H1 (cell line): ENCODE results near the gene VEZT. TPM values are rescaled to one million over a fixed set of nuclear protein-coding genes. Genes with fewer than 3 reads are reported as not detected.

Experiments
- CTCF ChIA-PET: fragments of 300-600 bp; sonication (Branson Sonifier 250); formaldehyde crosslinking; loops from one replicate; lab custom pipeline; 2021; ENCODE audit not compliant: partially characterized antibody; lab: Charles Lee
- POLR2A ChIA-PET: fragments of 300-600 bp; sonication (Branson Sonifier 250); formaldehyde crosslinking; loops from one replicate; lab custom pipeline; 2021; ENCODE audit warnings: inconsistent platforms; ENCODE audit not compliant: partially characterized antibody; lab: Charles Lee
- DNase-seq, 2 experiments: peaks; one replicate each; pipeline versions ENCODE4 v3.0.0 to v3.0.0-alpha.2; 2010 to 2022; ENCODE audit warnings: low spot score in 2 of 2, low read depth in 1 of 2, mixed read lengths in 1 of 2
- FAIRE-seq: peaks from 2 replicates; lab custom pipeline; 2011; peaks lifted over from hg19 to GRCh38; lab: Jason Lieb, UNC
- H2AFZ ChIP-seq: 2 replicates; pipeline ENCODE4 v1.8.1; 2012; ENCODE audit warnings: low read length, inconsistent platforms
- H2AK5ac ChIP-seq: 2 replicates; pipeline ENCODE4 v1.6.1; 2013; ENCODE audit warnings: low read depth, low read length
- H2BK120ac ChIP-seq: replicated peaks from 2 replicates; pipeline ENCODE3; 2013; ENCODE audit warnings: low read depth, low read length, inconsistent platforms
- H2BK12ac ChIP-seq: 2 replicates; pipeline ENCODE4 v1.6.1; 2013; ENCODE audit warnings: low read depth, low read length
- H2BK15ac ChIP-seq: 2 replicates; pipeline ENCODE4 v1.6.1; 2013; ENCODE audit warnings: low read length
- H2BK20ac ChIP-seq: 2 replicates; pipeline ENCODE4 v1.6.1; 2013; ENCODE audit warnings: low read length
- H2BK5ac ChIP-seq: 2 replicates; pipeline ENCODE4 v1.6.1; 2013; ENCODE audit warnings: low read depth, low read length
- H3K14ac ChIP-seq: 2 replicates; pipeline ENCODE4 v1.6.1; 2013; ENCODE audit warnings: inconsistent platforms; ENCODE audit not compliant: insufficient read length
- H3K18ac ChIP-seq: 2 replicates; pipeline ENCODE4 v1.6.1; 2013; ENCODE audit warnings: low read length; ENCODE audit errors: extremely low read depth
- H3K23ac ChIP-seq: 2 replicates; pipeline ENCODE4 v1.6.1; 2013; ENCODE audit warnings: inconsistent platforms; ENCODE audit not compliant: insufficient read length
- H3K23me2 ChIP-seq: 2 replicates; pipeline ENCODE4 v1.6.1; 2013; ENCODE audit warnings: low read depth, low read length
- H3K27ac ChIP-seq: 2 replicates; pipeline ENCODE4 v1.6.1; 2011; ENCODE audit warnings: low read depth, low read length, inconsistent platforms
- H3K27me3 ChIP-seq, 4 experiments: replicated peaks in 1 of 4; 1 replicate in 1 of 4; 2 replicates in 3 of 4; pipeline versions ENCODE4 v1.6.1 to v1.8.1; 2011 to 2013; ENCODE audit warnings: low read length in 3 of 4, mild to moderate bottlenecking in 3 of 4, inconsistent platforms in 2 of 4, mixed read lengths in 2 of 4, moderate library complexity in 1 of 4; ENCODE audit not compliant: control insufficient read depth in 3 of 4, insufficient read depth in 3 of 4; ENCODE audit errors: extremely low read depth in 1 of 4
- H3K36me3 ChIP-seq, 4 experiments: 2 replicates each; pipeline versions ENCODE4 v1.6.1 to v1.8.1; 2011 to 2013; ENCODE audit warnings: mild to moderate bottlenecking in 4 of 4, low read length in 3 of 4, moderate library complexity in 2 of 4, control low read depth in 1 of 4, inconsistent platforms in 1 of 4; ENCODE audit not compliant: insufficient read depth in 4 of 4, control insufficient read depth in 2 of 4
- H3K4ac ChIP-seq: replicated peaks from 2 replicates; pipeline ENCODE3; 2013; ENCODE audit warnings: low read length, low read depth, mixed read lengths, inconsistent platforms; ENCODE audit not compliant: insufficient read length
- H3K4me1 ChIP-seq, 4 experiments: replicated peaks in 1 of 4; 1 replicate in 1 of 4; 2 replicates in 3 of 4; pipeline versions ENCODE4 v1.6.1 to v1.8.1; 2011 to 2013; ENCODE audit warnings: low read length in 3 of 4, inconsistent platforms in 2 of 4, mixed read lengths in 1 of 4; ENCODE audit not compliant: insufficient read depth in 4 of 4, control insufficient read depth in 3 of 4
- H3K4me2 ChIP-seq, 2 experiments: 2 replicates each; pipeline versions ENCODE4 v1.6.1 to v1.8.1; 2011 to 2013; ENCODE audit warnings: low read depth in 2 of 2, low read length in 2 of 2, control low read depth in 1 of 2, inconsistent platforms in 1 of 2, mild to moderate bottlenecking in 1 of 2; ENCODE audit not compliant: insufficient read depth in 1 of 2
- H3K4me3 ChIP-seq, 4 experiments: fragments of 200-600, 300-600 bp in 1 of 4; sonication (generic), shearing (Covaris generic), sonication (Bioruptor Twin) in 1 of 4; 2 replicates each; pipeline versions ENCODE4 v1.5.1 to v1.8.1; 2011 to 2016; ENCODE audit warnings: low read length in 4 of 4, low read depth in 3 of 4, control low read depth in 2 of 4, inconsistent platforms in 2 of 4, mild to moderate bottlenecking in 2 of 4, mixed read lengths in 1 of 4, moderate library complexity in 1 of 4; ENCODE audit not compliant: insufficient read depth in 2 of 4; ENCODE audit errors: extremely low read depth in 1 of 4
- H3K56ac ChIP-seq: replicated peaks from 2 replicates; pipeline ENCODE3; 2013; ENCODE audit warnings: low read depth, mild to moderate bottlenecking, mixed read lengths, low read length, inconsistent platforms; ENCODE audit not compliant: insufficient read length
- H3K79me1 ChIP-seq: 2 replicates; pipeline ENCODE4 v1.6.1; 2013; ENCODE audit warnings: low read depth, low read length, control low read depth
- H3K79me2 ChIP-seq, 2 experiments: 2 replicates each; pipeline versions ENCODE4 v1.6.1 to v1.8.1; 2012 to 2013; ENCODE audit warnings: low read length in 2 of 2, mild to moderate bottlenecking in 2 of 2, inconsistent platforms in 1 of 2; ENCODE audit not compliant: insufficient read depth in 2 of 2, control insufficient read depth in 1 of 2
- H3K9ac ChIP-seq, 4 experiments: replicated peaks in 1 of 4; 1 replicate in 1 of 4; 2 replicates in 3 of 4; pipeline versions ENCODE4 v1.6.1 to v1.8.1; 2011 to 2013; ENCODE audit warnings: low read depth in 3 of 4, low read length in 3 of 4, control low read depth in 2 of 4, mild to moderate bottlenecking in 2 of 4, moderate library complexity in 2 of 4, inconsistent platforms in 1 of 4; ENCODE audit errors: extremely low read depth in 1 of 4
- H3K9me3 ChIP-seq, 2 experiments: 2 replicates each; pipeline versions ENCODE4 v1.6.1 to v1.8.1; 2012 to 2013; ENCODE audit warnings: mild to moderate bottlenecking in 2 of 2, moderate library complexity in 2 of 2, control low read depth in 1 of 2, inconsistent platforms in 1 of 2, low read depth in 1 of 2, low read length in 1 of 2, mixed read lengths in 1 of 2; ENCODE audit not compliant: insufficient read depth in 2 of 2
- H4K20me1 ChIP-seq, 2 experiments: replicated peaks in 1 of 2; 2 replicates each; pipeline versions ENCODE3 to v1.8.1; 2011 to 2013; ENCODE audit warnings: inconsistent platforms in 2 of 2, low read length in 2 of 2, mild to moderate bottlenecking in 1 of 2; ENCODE audit not compliant: insufficient read depth in 2 of 2, control insufficient read depth in 1 of 2
- H4K5ac ChIP-seq: 2 replicates; pipeline ENCODE4 v1.6.1; 2013; ENCODE audit warnings: low read length, low read depth, mixed read lengths, inconsistent platforms; ENCODE audit not compliant: insufficient read length
- H4K8ac ChIP-seq: 2 replicates; pipeline ENCODE4 v1.8.0; 2013; ENCODE audit warnings: mild to moderate bottlenecking, moderate library complexity, low read length, inconsistent platforms; ENCODE audit not compliant: insufficient read depth; ENCODE audit errors: extremely low read depth
- H4K91ac ChIP-seq: replicated peaks from 2 replicates; pipeline ENCODE3; 2013; ENCODE audit warnings: low read length, mixed read lengths, inconsistent platforms; ENCODE audit not compliant: insufficient read length
- BCL11A ChIP-seq, 2 experiments: IDR thresholded peaks; one replicate each; pipeline ENCODE4 v1.6.1; 2011; ENCODE audit warnings: low read depth in 2 of 2, low read length in 2 of 2, mild to moderate bottlenecking in 2 of 2
- FOSL1 ChIP-seq: IDR thresholded peaks from 2 replicates; pipeline ENCODE4 v1.6.1; 2011; ENCODE audit warnings: mild to moderate bottlenecking, low read depth, low read length, moderate library complexity; ENCODE audit not compliant: insufficient read depth
- GTF2F1 ChIP-seq: IDR thresholded peaks from 2 replicates; pipeline ENCODE4 v1.6.1; 2012; ENCODE audit warnings: low read depth, low read length, improper control_type of control experiment, borderline replicate concordance
- NANOG ChIP-seq: IDR thresholded peaks from 2 replicates; pipeline ENCODE4 v1.6.1; 2011; ENCODE audit warnings: low read length, low read depth, mild to moderate bottlenecking, inconsistent platforms; ENCODE audit not compliant: insufficient read depth, poor library complexity, severe bottlenecking
- POU5F1 ChIP-seq: IDR thresholded peaks from 2 replicates; pipeline ENCODE4 v1.6.1; 2011; ENCODE audit warnings: low read depth, mild to moderate bottlenecking, low read length, moderate library complexity
- SIN3A ChIP-seq, 2 experiments: IDR thresholded peaks in 1 of 2; conservative IDR thresholded peaks in 1 of 2; 2 replicates each; pipeline ENCODE4 v1.6.1; 2011 to 2012; ENCODE audit warnings: low read length in 2 of 2, improper control_type of control experiment in 1 of 2, low read depth in 1 of 2, mild to moderate bottlenecking in 1 of 2
- SIRT6 ChIP-seq: IDR thresholded peaks from one replicate; pipeline ENCODE4 v1.7.1; 2012; ENCODE audit warnings: low read length, inconsistent platforms
- SIX5 ChIP-seq: IDR thresholded peaks from 2 replicates; pipeline ENCODE4 v1.6.1; 2011; ENCODE audit warnings: mild to moderate bottlenecking, low read depth, low read length
- YY1 ChIP-seq: IDR thresholded peaks from 2 replicates; pipeline ENCODE4 v1.6.1; 2011; ENCODE audit warnings: low read depth, mild to moderate bottlenecking, low read length
- polyA plus RNA-seq, 7 experiments: library from polyadenylated mRNA; depleted of rRNA in 3 of 7; stranded (reverse) in 5 of 7; unstranded in 2 of 7; fragments of >200 nt in 5 of 7; fragments of 200-250 nt in 2 of 7; gene quantifications; 1 replicate in 5 of 7; 2 replicates in 1 of 7; 4 replicates in 1 of 7; pipeline versions ENCODE4 v1.2.1 to v1.2.3, GENCODE V29; 2011 to 2013; ENCODE audit warnings: missing spikeins in 2 of 7, mixed read lengths in 2 of 7
- total RNA-seq: library from RNA; stranded (reverse); fragmentation: NEBNext Ultra II Directional; extraction: Animal tissue kit (Norgen Biotek cat#: 25700); gene quantifications from 2 replicates; pipeline ENCODE4 v1.2.1, GENCODE V29; 2021
- TF ChIP-seq, protein P1 (sequence below): IDR thresholded peaks from 2 replicates; pipeline ENCODE4 v1.6.1; 2012; ENCODE audit warnings: low read length, inconsistent platforms

The VEZT gene
- total and polyA plus RNA-seq, 2 of the 8 experiments (the other 6 are each of a cell fraction or from before 2014, with no cell fraction given) = 44.0 to 56.1 TPM

DNA sequence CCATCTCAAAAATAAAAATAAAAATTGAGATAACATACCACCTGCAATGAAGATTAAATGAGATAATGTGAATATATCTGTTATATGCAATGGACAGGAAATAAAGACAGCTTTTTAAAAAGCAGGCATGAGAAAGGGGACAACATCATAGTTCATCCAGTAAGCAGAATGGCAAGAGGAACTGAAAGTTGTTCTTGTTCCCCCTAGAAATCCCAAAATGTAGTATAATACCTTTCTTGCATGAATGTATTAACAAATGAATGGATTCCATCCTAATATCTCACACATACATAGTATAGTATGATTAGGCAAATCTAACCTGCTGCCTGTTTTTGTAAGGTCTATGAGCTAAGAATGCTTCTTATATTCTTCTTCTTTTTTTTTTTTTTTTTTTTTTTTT lies 31.8 kb upstream of the VEZT start:
- Histone ChIP-seq H2BK120ac (no peak overlapping the region), H3K36me3 (no peaks in the 10 kb centered on the region), H2AFZ (no peak overlapping the region), H3K23ac (no peak overlapping the region), H4K8ac (no peak overlapping the region), H3K4me2 (no peak overlapping the region), H2BK12ac (no peak overlapping the region), H3K9me3 (no peaks in the 10 kb centered on the region), H4K91ac (no peak overlapping the region), H3K4ac (no peak overlapping the region), H2BK20ac (no peak overlapping the region), H3K79me2 (peaks cover 0 to 28% of the 10 kb centered on the region in 2 experiments; a peak in 2 of 4 replicates), H3K18ac (no peak overlapping the region), H2BK5ac (no peak overlapping the region), H3K9ac (no peak overlapping the region), H3K56ac (no peak overlapping the region), H3K79me1 (0 out of 2 replicates have a peak, but pooled peaks cover 2% of the 10 kb centered on the region), H4K20me1 (no peaks in the 10 kb centered on the region), H3K27me3 (no peaks in the 10 kb centered on the region), H3K14ac (no peak overlapping the region), H3K4me1 (peaks cover 2 to 13% (median 8%) of the 10 kb centered on the region in 4 experiments; a peak in 5 of 7 replicates), H3K27ac (no peak overlapping the region), H2BK15ac (no peak overlapping the region), H3K23me2 (no peaks in the 10 kb centered on the region), H4K5ac (no peak overlapping the region), H3K4me3 (no peak overlapping the region), H2AK5ac (no peak overlapping the region)
- DNase-seq (no peak), FAIRE-seq (no peak)
- CTCF ChIA-PET = interaction anchor here (0.6 kb wide), 1 partner anchor 44 kb away, joined by 6 read pairs; no protein-coding TSS in a partner anchor
- POLR2A ChIA-PET = no interaction called here
- TF ChIP-seq SIRT6 (no peak), SIX5 (no peak), FOSL1 (no peak), NANOG (no peak), YY1 (no peak), GTF2F1 (no peak), SIN3A (conservative IDR thresholded peaks at IDR 0.05 in 1 of 2, IDR thresholded peaks at IDR 0.05 in 1 of 2; ENCODE audit: low read depth in 1 of 2, low read length in 2 of 2) (no peak), POU5F1 (no peak), BCL11A (IDR thresholded peaks at IDR 0.05; ENCODE audit: low read depth in 2 of 2, low read length in 2 of 2) (no peak)
- TF ChIP-seq, protein P1, sequence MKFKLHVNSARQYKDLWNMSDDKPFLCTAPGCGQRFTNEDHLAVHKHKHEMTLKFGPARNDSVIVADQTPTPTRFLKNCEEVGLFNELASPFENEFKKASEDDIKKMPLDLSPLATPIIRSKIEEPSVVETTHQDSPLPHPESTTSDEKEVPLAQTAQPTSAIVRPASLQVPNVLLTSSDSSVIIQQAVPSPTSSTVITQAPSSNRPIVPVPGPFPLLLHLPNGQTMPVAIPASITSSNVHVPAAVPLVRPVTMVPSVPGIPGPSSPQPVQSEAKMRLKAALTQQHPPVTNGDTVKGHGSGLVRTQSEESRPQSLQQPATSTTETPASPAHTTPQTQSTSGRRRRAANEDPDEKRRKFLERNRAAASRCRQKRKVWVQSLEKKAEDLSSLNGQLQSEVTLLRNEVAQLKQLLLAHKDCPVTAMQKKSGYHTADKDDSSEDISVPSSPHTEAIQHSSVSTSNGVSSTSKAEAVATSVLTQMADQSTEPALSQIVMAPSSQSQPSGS = no peak
